ENCODE data around the gene SLC44A3.

Gene SLC44A3

GRCh38 chr1:94858276-94858675, 38.1 kb downstream of the SLC44A3 start:
- no peak for DNase-seq (ENCODE audit: low read depth)
- TF ChIP-seq CTCF (conservative IDR thresholded peaks at IDR 0.05; ENCODE audit: low read length), result no peak
- no peak overlapping the region for H3K4me3 ChIP-seq (ENCODE audit: low read length)

- DNase-seq (ENCODE audit: low read depth), result no peak
- no peak overlapping the region for H3K4me3 ChIP-seq (ENCODE audit: low read length)
- TF ChIP-seq CTCF (conservative IDR thresholded peaks at IDR 0.05; ENCODE audit: low read length), result no peak
Observed at GRCh38 chr1:94859174-94859573, 39.0 kb downstream of the SLC44A3 start.

GRCh38 chr1:94862718-94863117, 42.6 kb downstream of the SLC44A3 start:
- no peak overlapping the region for H3K4me3 ChIP-seq (ENCODE audit: low read length)
- DNase-seq (ENCODE audit: low read depth), result no peak
- TF ChIP-seq CTCF (conservative IDR thresholded peaks at IDR 0.05; ENCODE audit: low read length), result no peak

- TF ChIP-seq CTCF (conservative IDR thresholded peaks at IDR 0.05; ENCODE audit: low read length), result no peak
- peak; percentile 87 for DNase-seq (ENCODE audit: low read depth)
- H3K4me3 ChIP-seq (ENCODE audit: low read length), result peak overlapping the region; percentile 14; the same call in 1 of the 2 replicates
Observed at GRCh38 chr1:94863297-94863911, 43.2 kb downstream of the SLC44A3 start.

GRCh38 chr1:94863919-94864318, 43.8 kb downstream of the SLC44A3 start:
- no peak for TF ChIP-seq CTCF (conservative IDR thresholded peaks at IDR 0.05; ENCODE audit: low read length)
- peak; percentile 90 for DNase-seq (ENCODE audit: low read depth)
- peak overlapping the region; percentile 40 for H3K4me3 ChIP-seq (ENCODE audit: low read length)

GRCh38 chr1:94864821-94865220, 44.7 kb downstream of the SLC44A3 start:
- DNase-seq (ENCODE audit: low read depth), result peak; percentile 50
- TF ChIP-seq CTCF (conservative IDR thresholded peaks at IDR 0.05; ENCODE audit: low read length), result no peak
- peak overlapping the region; percentile 2 for H3K4me3 ChIP-seq (ENCODE audit: low read length)

GRCh38 chr1:94865360-94865759, 45.2 kb downstream of the SLC44A3 start:
- no peak overlapping the region; the same call in 1 of the 2 replicates for H3K4me3 ChIP-seq (ENCODE audit: low read length)
- no peak for TF ChIP-seq CTCF (conservative IDR thresholded peaks at IDR 0.05; ENCODE audit: low read length)
- DNase-seq (ENCODE audit: low read depth), result peak; percentile 90
